Measurements from ENCODE around the gene CADM1.

The CADM1 gene

GRCh38 chr11:115502636-115503082 lies 1.6 kb downstream of the CADM1 start:
- Mint-ChIP-seq H3K9me3 (no peaks in the 10 kb centered on the region), H3K36me3 (ENCODE audit: insufficient read depth) (peaks cover 4% of the 10 kb centered on the region), H3K4me3 (no peak overlapping the region), H3K27ac (no peak overlapping the region), H3K27me3 (peaks cover 15 to 18% of the 10 kb centered on the region in 2 donors), H3K4me1 (ENCODE audit: low read depth in 2 of 2) (peaks cover 10 to 13% of the 10 kb centered on the region in 2 donors)
- DNase-seq (no peak), ATAC-seq (replicated peaks) (no peak)

- no peak for ATAC-seq (replicated peaks)
- Mint-ChIP-seq H3K36me3 (ENCODE audit: insufficient read depth) (peaks cover 4% of the 10 kb centered on the region), H3K27ac (no peak overlapping the region), H3K4me1 (ENCODE audit: low read depth in 2 of 2) (peaks cover 10 to 13% of the 10 kb centered on the region in 2 donors), H3K27me3 (peaks cover 15 to 18% of the 10 kb centered on the region in 2 donors), H3K4me3 (no peak overlapping the region), H3K9me3 (no peaks in the 10 kb centered on the region)
- DNase-seq: no peak
Observed at GRCh38 chr11:115501893-115502589, 2.2 kb downstream of the CADM1 start.

- DNase-seq (no peak), ATAC-seq (replicated peaks) (no peak)
- Mint-ChIP-seq H3K36me3 (ENCODE audit: insufficient read depth) (peaks cover 4% of the 10 kb centered on the region), H3K27me3 (peaks cover 15 to 18% of the 10 kb centered on the region in 2 donors), H3K4me3 (no peak overlapping the region), H3K4me1 (ENCODE audit: low read depth in 2 of 2) (peaks cover 10 to 13% of the 10 kb centered on the region in 2 donors), H3K27ac (no peak overlapping the region), H3K9me3 (no peaks in the 10 kb centered on the region)
Observed at GRCh38 chr11:115501502-115501892, 2.7 kb downstream of the CADM1 start.

GRCh38 chr11:115500547-115501501 lies 3.4 kb downstream of the CADM1 start:
- Mint-ChIP-seq H3K4me3 (no peak overlapping the region), H3K27me3 (peaks cover 15 to 18% of the 10 kb centered on the region in 2 donors)

GRCh38 chr11:115499891-115500290 lies 4.3 kb downstream of the CADM1 start:
- H3K4me3 Mint-ChIP-seq: no peak overlapping the region
- peaks cover 7 to 12% of the 10 kb centered on the region in 2 donors for H3K27me3 Mint-ChIP-seq

More at GRCh38 chr11:115500547-115501501, 3.4 kb downstream of the CADM1 start:
- ATAC-seq (replicated peaks) (no peak), DNase-seq (no peak)
- Mint-ChIP-seq H3K36me3 (ENCODE audit: insufficient read depth) (peaks cover 4% of the 10 kb centered on the region), H3K9me3 (no peaks in the 10 kb centered on the region), H3K27ac (no peak overlapping the region), H3K4me1 (ENCODE audit: low read depth in 2 of 2) (peaks cover 10 to 13% of the 10 kb centered on the region in 2 donors)

GRCh38 chr11:115499241-115499799 lies 4.9 kb downstream of the CADM1 start:
- Mint-ChIP-seq H3K27me3 (peaks cover 1 to 8% of the 10 kb centered on the region in 2 donors), H3K9me3 (no peaks in the 10 kb centered on the region), H3K4me3 (no peak overlapping the region), H3K36me3 (ENCODE audit: insufficient read depth) (peaks cover 4% of the 10 kb centered on the region), H3K27ac (no peak overlapping the region), H3K4me1 (ENCODE audit: low read depth in 2 of 2) (peaks cover 0 to 5% of the 10 kb centered on the region in 2 donors)
- DNase-seq (no peak), ATAC-seq (replicated peaks) (no peak)

More at GRCh38 chr11:115499891-115500290, 4.3 kb downstream of the CADM1 start:
- Mint-ChIP-seq H3K27ac (no peak overlapping the region), H3K36me3 (ENCODE audit: insufficient read depth) (peaks cover 4% of the 10 kb centered on the region), H3K4me1 (ENCODE audit: low read depth in 2 of 2) (peaks cover 3 to 9% of the 10 kb centered on the region in 2 donors), H3K9me3 (no peaks in the 10 kb centered on the region)
- DNase-seq (no peak), ATAC-seq (replicated peaks) (no peak)

GRCh38 chr11:115498354-115498753 lies 5.9 kb downstream of the CADM1 start:
- peaks cover 0 to 2% of the 10 kb centered on the region in 2 donors for H3K4me1 Mint-ChIP-seq (ENCODE audit: low read depth in 2 of 2)
- H3K27me3 Mint-ChIP-seq: peaks cover 0 to 8% of the 10 kb centered on the region in 2 donors

GRCh38 chr11:115497303-115497702 lies 6.9 kb downstream of the CADM1 start:
- ATAC-seq (replicated peaks) (no peak), DNase-seq (no peak)
- H3K27me3 Mint-ChIP-seq: peaks cover 0 to 13% of the 10 kb centered on the region in 2 donors
- no peaks in the 10 kb centered on the region for H3K36me3 Mint-ChIP-seq (ENCODE audit: insufficient read depth)
- H3K4me1 Mint-ChIP-seq (ENCODE audit: low read depth in 2 of 2): no peaks in the 10 kb centered on the region
- H3K9me3 Mint-ChIP-seq: no peaks in the 10 kb centered on the region
- H3K4me3 Mint-ChIP-seq: no peak overlapping the region
- H3K27ac Mint-ChIP-seq: no peak overlapping the region

More at GRCh38 chr11:115498354-115498753, 5.9 kb downstream of the CADM1 start:
- ATAC-seq (replicated peaks): no peak
- H3K9me3 Mint-ChIP-seq: no peaks in the 10 kb centered on the region
- no peak overlapping the region for H3K27ac Mint-ChIP-seq
- H3K36me3 Mint-ChIP-seq (ENCODE audit: insufficient read depth): no peaks in the 10 kb centered on the region
- H3K4me3 Mint-ChIP-seq: no peak overlapping the region
- no peak for DNase-seq

- no peak for ATAC-seq (replicated peaks)
- Mint-ChIP-seq H3K4me3 (no peak overlapping the region), H3K9me3 (no peaks in the 10 kb centered on the region)
Observed at GRCh38 chr11:115496892-115497291, 7.3 kb downstream of the CADM1 start.

GRCh38 chr11:115493905-115494304 lies 10.3 kb downstream of the CADM1 start:
- Mint-ChIP-seq H3K36me3 (ENCODE audit: insufficient read depth) (no peaks in the 10 kb centered on the region), H3K4me3 (no peak overlapping the region), H3K27me3 (peaks cover 0 to 31% of the 10 kb centered on the region in 2 donors), H3K9me3 (no peaks in the 10 kb centered on the region), H3K4me1 (ENCODE audit: low read depth in 2 of 2) (no peaks in the 10 kb centered on the region), H3K27ac (no peak overlapping the region)
- no peak for ATAC-seq (replicated peaks)
- no peak for DNase-seq

More at GRCh38 chr11:115496892-115497291, 7.3 kb downstream of the CADM1 start:
- no peaks in the 10 kb centered on the region for H3K4me1 Mint-ChIP-seq (ENCODE audit: low read depth in 2 of 2)
- H3K27ac Mint-ChIP-seq: no peak overlapping the region
- no peaks in the 10 kb centered on the region for H3K36me3 Mint-ChIP-seq (ENCODE audit: insufficient read depth)
- DNase-seq: no peak
- peaks cover 0 to 14% of the 10 kb centered on the region in 2 donors for H3K27me3 Mint-ChIP-seq

GRCh38 chr11:115493488-115493887 lies 10.7 kb downstream of the CADM1 start:
- no peak overlapping the region for H3K27ac Mint-ChIP-seq
- no peak overlapping the region for H3K4me3 Mint-ChIP-seq
- H3K27me3 Mint-ChIP-seq: peaks cover 0 to 28% of the 10 kb centered on the region in 2 donors
- no peaks in the 10 kb centered on the region for H3K36me3 Mint-ChIP-seq (ENCODE audit: insufficient read depth)
- H3K4me1 Mint-ChIP-seq (ENCODE audit: low read depth in 2 of 2): no peaks in the 10 kb centered on the region
- no peak for ATAC-seq (replicated peaks)
- no peak for DNase-seq
- no peaks in the 10 kb centered on the region for H3K9me3 Mint-ChIP-seq

GRCh38 chr11:115489466-115489865 lies 14.7 kb downstream of the CADM1 start:
- no peak for ATAC-seq (replicated peaks)
- H3K36me3 Mint-ChIP-seq (ENCODE audit: insufficient read depth): peaks cover 5% of the 10 kb centered on the region
- DNase-seq: no peak
- no peak overlapping the region for H3K4me3 Mint-ChIP-seq
- no peak overlapping the region for H3K27ac Mint-ChIP-seq
- H3K4me1 Mint-ChIP-seq (ENCODE audit: low read depth in 2 of 2): no peaks in the 10 kb centered on the region
- no peaks in the 10 kb centered on the region for H3K9me3 Mint-ChIP-seq
- peaks cover 0 to 22% of the 10 kb centered on the region in 2 donors for H3K27me3 Mint-ChIP-seq

GRCh38 chr11:115488945-115489344 lies 15.3 kb downstream of the CADM1 start:
- DNase-seq (no peak), ATAC-seq (replicated peaks) (no peak)
- Mint-ChIP-seq H3K27ac (no peak overlapping the region), H3K4me1 (ENCODE audit: low read depth in 2 of 2) (no peaks in the 10 kb centered on the region), H3K4me3 (no peak overlapping the region), H3K27me3 (peaks cover 0 to 22% of the 10 kb centered on the region in 2 donors), H3K36me3 (ENCODE audit: insufficient read depth) (peaks cover 5% of the 10 kb centered on the region), H3K9me3 (no peaks in the 10 kb centered on the region)

Measured in effector memory CD8-positive, alpha-beta T cell (primary cell).